Fibroblast of mammary gland (primary cell): ENCODE measurements around the gene PSMC2.

Experiments
- DNase-seq: peaks from one replicate; pipeline ENCODE4 v3.0.0-alpha.2; 2010; ENCODE audit warnings: low read depth
- H3K4me3 ChIP-seq: 2 replicates; pipeline ENCODE4 v1.5.1; 2011; ENCODE audit warnings: low read depth, mild to moderate bottlenecking, low read length, moderate library complexity; ENCODE audit not compliant: control insufficient read depth
- CTCF ChIP-seq: conservative IDR thresholded peaks from 2 replicates; pipeline ENCODE4 v1.5.1; 2011; ENCODE audit warnings: low read depth, low read length, inconsistent platforms; ENCODE audit not compliant: control insufficient read depth, insufficient read depth

Gene PSMC2

GRCh38 chr7:103347507-103348267, at the start of gene PSMC2:
PSMC2 (plus strand) TSS chr7:103347643; CDS start chr7:103347712, 69 bp downstream.
- H3K4me3 ChIP-seq: peak within 1 kb of the TSS; percentile 95
- DNase-seq: peak; percentile 93
- no peak for TF ChIP-seq CTCF

GRCh38 chr7:103297837-103298179, 49.6 kb upstream of the PSMC2 start:
- no peak for DNase-seq
- TF ChIP-seq CTCF: no peak

GRCh38 chr7:103299660-103300059, 47.8 kb upstream of the PSMC2 start:
- no peak for TF ChIP-seq CTCF
- DNase-seq: no peak
- no peak overlapping the region for H3K4me3 ChIP-seq

More at GRCh38 chr7:103297837-103298179, 49.6 kb upstream of the PSMC2 start:
- peak overlapping the region; percentile 78 for H3K4me3 ChIP-seq

- no peak overlapping the region for H3K4me3 ChIP-seq
- no peak for TF ChIP-seq CTCF
- DNase-seq: no peak
Observed at GRCh38 chr7:103301441-103301840, 46.0 kb upstream of the PSMC2 start.

GRCh38 chr7:103307503-103308231, 39.8 kb upstream of the PSMC2 start:
- no peak overlapping the region for H3K4me3 ChIP-seq
- DNase-seq: no peak
- TF ChIP-seq CTCF: no peak

- TF ChIP-seq CTCF: no peak
- H3K4me3 ChIP-seq: no peak overlapping the region
- no peak for DNase-seq
Observed at GRCh38 chr7:103314852-103315251, 32.6 kb upstream of the PSMC2 start.
